ENCODE results near the gene PYY.
"Not testable (repeated sequence)": the region's sequence is repeated elsewhere in the genome, so short reads cannot be mapped to it uniquely, and the experiment has no call there.

Gene PYY

GRCh38 chr17:43978078-43978477, 24.3 kb upstream of the PYY start:
- DNase-seq (ENCODE audit: low spot score) = no peak

GRCh38 chr17:43976963-43977837, 23.5 kb upstream of the PYY start:
- DNase-seq (ENCODE audit: low spot score) = no peak

GRCh38 chr17:43975898-43976297, 22.2 kb upstream of the PYY start:
- DNase-seq (ENCODE audit: low spot score) = no peak

- DNase-seq (ENCODE audit: low spot score) = no peak
Measured at GRCh38 chr17:43974382-43975266, 20.9 kb upstream of the PYY start.

- not testable (repeated sequence) for DNase-seq (ENCODE audit: low spot score)
Measured at GRCh38 chr17:43972444-43973212, 18.9 kb upstream of the PYY start.

- DNase-seq (ENCODE audit: low spot score) = not testable (repeated sequence)
Measured at GRCh38 chr17:43971436-43971835, 17.7 kb upstream of the PYY start.

- no peak for DNase-seq (ENCODE audit: low spot score)
Measured at GRCh38 chr17:43970366-43970765, 16.6 kb upstream of the PYY start.

GRCh38 chr17:43967251-43967875, 13.6 kb upstream of the PYY start:
- no peak for DNase-seq (ENCODE audit: low spot score)

- DNase-seq (ENCODE audit: low spot score) = no peak
Measured at GRCh38 chr17:43966276-43966675, 12.5 kb upstream of the PYY start.

GRCh38 chr17:43962479-43962878, 8.7 kb upstream of the PYY start:
- no peak for DNase-seq (ENCODE audit: low spot score)

- no peak for DNase-seq (ENCODE audit: low spot score)
Measured at GRCh38 chr17:43961954-43962353, 8.2 kb upstream of the PYY start.

- DNase-seq (ENCODE audit: low spot score) = not testable (repeated sequence)
Measured at GRCh38 chr17:43961292-43961691, 7.6 kb upstream of the PYY start.

GRCh38 chr17:43958748-43959352, 5.1 kb upstream of the PYY start:
- DNase-seq (ENCODE audit: low spot score) = no peak

GRCh38 chr17:43956222-43956621, 2.5 kb upstream of the PYY start:
- DNase-seq (ENCODE audit: low spot score) = no peak

- no peak for DNase-seq (ENCODE audit: low spot score)
Measured at GRCh38 chr17:43952724-43953666, 745 bp downstream of the PYY start.

GRCh38 chr17:43952351-43952723, 1.4 kb downstream of the PYY start:
- DNase-seq (ENCODE audit: low spot score) = no peak

GRCh38 chr17:43951750-43952149, 2.0 kb downstream of the PYY start:
- DNase-seq (ENCODE audit: low spot score) = no peak

- DNase-seq (ENCODE audit: low spot score) = no peak
Measured at GRCh38 chr17:43950554-43950953, 3.2 kb downstream of the PYY start.

- DNase-seq (ENCODE audit: low spot score) = no peak
Measured at GRCh38 chr17:43949781-43950180, 4.0 kb downstream of the PYY start.

GRCh38 chr17:43946781-43947180, 7.0 kb downstream of the PYY start:
- no peak for DNase-seq (ENCODE audit: low spot score)

Data from hematopoietic multipotent progenitor cell treated with erythropoietin and hydrocortisone succinate and interleukin-3 and kit ligand, for 17 days (in vitro differentiated cells).